ENCODE measurements around the gene XIRP2.
"Not testable (repeated sequence)": the region's sequence is repeated elsewhere in the genome, so short reads cannot be mapped to it uniquely, and the experiment has no call there.

DNA sequence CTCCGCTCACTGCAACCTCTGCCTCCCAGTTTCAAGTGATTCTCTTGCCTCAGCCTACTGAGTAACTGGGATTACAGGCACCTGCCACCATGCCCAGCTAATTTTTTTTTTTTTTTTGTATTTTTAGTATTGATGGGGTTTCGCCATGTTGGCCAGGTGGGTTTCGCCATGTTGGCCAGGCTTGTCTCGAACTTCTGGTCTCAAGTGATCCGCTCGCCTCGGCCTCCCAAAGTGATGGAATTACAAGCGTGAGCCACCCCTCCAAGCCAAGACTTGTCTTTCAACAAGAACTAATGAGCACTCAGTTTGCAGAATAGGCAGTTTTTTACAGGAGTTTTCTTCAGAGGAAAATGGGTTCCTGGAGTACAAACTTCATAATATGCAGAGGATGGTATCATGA lies 187.4 kb downstream of the XIRP2 start:
- TF ChIP-seq, protein P1, sequence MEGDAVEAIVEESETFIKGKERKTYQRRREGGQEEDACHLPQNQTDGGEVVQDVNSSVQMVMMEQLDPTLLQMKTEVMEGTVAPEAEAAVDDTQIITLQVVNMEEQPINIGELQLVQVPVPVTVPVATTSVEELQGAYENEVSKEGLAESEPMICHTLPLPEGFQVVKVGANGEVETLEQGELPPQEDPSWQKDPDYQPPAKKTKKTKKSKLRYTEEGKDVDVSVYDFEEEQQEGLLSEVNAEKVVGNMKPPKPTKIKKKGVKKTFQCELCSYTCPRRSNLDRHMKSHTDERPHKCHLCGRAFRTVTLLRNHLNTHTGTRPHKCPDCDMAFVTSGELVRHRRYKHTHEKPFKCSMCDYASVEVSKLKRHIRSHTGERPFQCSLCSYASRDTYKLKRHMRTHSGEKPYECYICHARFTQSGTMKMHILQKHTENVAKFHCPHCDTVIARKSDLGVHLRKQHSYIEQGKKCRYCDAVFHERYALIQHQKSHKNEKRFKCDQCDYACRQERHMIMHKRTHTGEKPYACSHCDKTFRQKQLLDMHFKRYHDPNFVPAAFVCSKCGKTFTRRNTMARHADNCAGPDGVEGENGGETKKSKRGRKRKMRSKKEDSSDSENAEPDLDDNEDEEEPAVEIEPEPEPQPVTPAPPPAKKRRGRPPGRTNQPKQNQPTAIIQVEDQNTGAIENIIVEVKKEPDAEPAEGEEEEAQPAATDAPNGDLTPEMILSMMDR (IDR thresholded peaks at IDR 0.05; ENCODE audit: low read depth, low read length): not testable (repeated sequence)
- TF ChIP-seq EZH2phosphoT487 (IDR thresholded peaks at IDR 0.05; ENCODE audit: low read depth): not testable (repeated sequence)
